ENCODE data around the gene GLT6D1. TPM values are rescaled to one million over a fixed set of nuclear protein-coding genes. Genes with fewer than 3 reads are reported as not detected.

Gene GLT6D1
- total RNA-seq, 2 donors from 2014 or later: not detected

GRCh38 chr9:135632841-135633240, 6.5 kb downstream of the GLT6D1 start:
- no peak overlapping the region for H3K4me3 ChIP-seq
- H3K4me1 ChIP-seq: no peaks in the 10 kb centered on the region
- TF ChIP-seq CTCF (IDR thresholded peaks at IDR 0.05): no peak
- peaks cover 0 to 16% of the 10 kb centered on the region in 2 donors for H3K9me3 ChIP-seq
- no peak for DNase-seq (ENCODE audit: low spot score)
- H3K36me3 ChIP-seq: no peaks in the 10 kb centered on the region
- no peak overlapping the region for H3K27ac ChIP-seq
- no peaks in the 10 kb centered on the region for H3K27me3 ChIP-seq

GRCh38 chr9:135624282-135624681, 15.1 kb downstream of the GLT6D1 start:
- no peak for DNase-seq (ENCODE audit: low spot score)

GRCh38 chr9:135622415-135623020, 16.8 kb downstream of the GLT6D1 start:
- Histone ChIP-seq H3K9me3 (peaks cover 0 to 14% of the 10 kb centered on the region in 2 donors), H3K4me1 (no peaks in the 10 kb centered on the region), H3K27me3 (peaks cover 0 to 4% of the 10 kb centered on the region in 2 donors), H3K36me3 (no peaks in the 10 kb centered on the region), H3K27ac (no peak overlapping the region), H3K4me3 (no peak overlapping the region)
- no peak for TF ChIP-seq CTCF (IDR thresholded peaks at IDR 0.05)
- DNase-seq (ENCODE audit: low spot score): no peak

More at GRCh38 chr9:135624282-135624681, 15.1 kb downstream of the GLT6D1 start:
- H3K4me1 ChIP-seq: no peaks in the 10 kb centered on the region
- H3K4me3 ChIP-seq: no peak overlapping the region
- no peak overlapping the region for H3K27ac ChIP-seq
- peaks cover 0 to 3% of the 10 kb centered on the region in 2 donors for H3K27me3 ChIP-seq
- H3K36me3 ChIP-seq: no peaks in the 10 kb centered on the region
- peaks cover 0 to 32% of the 10 kb centered on the region in 2 donors for H3K9me3 ChIP-seq
- TF ChIP-seq CTCF (IDR thresholded peaks at IDR 0.05): no peak

GRCh38 chr9:135620558-135620957, 18.8 kb downstream of the GLT6D1 start:
- no peak overlapping the region for H3K27ac ChIP-seq

GRCh38 chr9:135619599-135619886, 19.8 kb downstream of the GLT6D1 start:
- Histone ChIP-seq H3K4me1 (no peaks in the 10 kb centered on the region), H3K27me3 (peaks cover 0 to 4% of the 10 kb centered on the region in 2 donors), H3K36me3 (no peaks in the 10 kb centered on the region), H3K9me3 (no peaks in the 10 kb centered on the region), H3K4me3 (no peak overlapping the region), H3K27ac (no peak overlapping the region)
- DNase-seq (ENCODE audit: low spot score): no peak
- TF ChIP-seq CTCF (IDR thresholded peaks at IDR 0.05): no peak

More at GRCh38 chr9:135620558-135620957, 18.8 kb downstream of the GLT6D1 start:
- peaks cover 0 to 4% of the 10 kb centered on the region in 2 donors for H3K27me3 ChIP-seq
- DNase-seq (ENCODE audit: low spot score): no peak
- H3K4me1 ChIP-seq: no peaks in the 10 kb centered on the region
- H3K36me3 ChIP-seq: no peaks in the 10 kb centered on the region
- TF ChIP-seq CTCF (IDR thresholded peaks at IDR 0.05): no peak
- H3K4me3 ChIP-seq: no peak overlapping the region
- no peaks in the 10 kb centered on the region for H3K9me3 ChIP-seq
